Pancreas (tissue), 10 donors: ENCODE measurements around the gene CTU1. TPM values are rescaled to one million over a fixed set of nuclear protein-coding genes. Genes with fewer than 3 reads are reported as not detected.
A peak's percentile ranks its signal among the peaks of the same experiment; 100 is the strongest.

Experiments
- ATAC-seq, 4 donors: fragments of 200-7000 bp; cut with Tn5 transposase; one replicate each; pipeline versions ENCODE4 v1.8.0 to v1.9.1; 2020; ENCODE audit warnings: mild to moderate bottlenecking in 4 of 4, moderate library complexity in 4 of 4
- DNase-seq, 6 donors: peaks; one replicate each; pipeline ENCODE4 v3.0.0-alpha.2; 2020
- FAIRE-seq: peaks from 2 replicates; lab custom pipeline; 2012; peaks lifted over from hg19 to GRCh38; lab: Jason Lieb, UNC
- H3K27ac ChIP-seq, 4 donors: fragments of 200-600 bp; sonication (generic); 1 replicate in 3 of 4; 2 replicates in 1 of 4; pipeline versions ENCODE4 v1.5.0 to v1.8.0; 2020
- H3K27me3 ChIP-seq, 4 donors: fragments of 200-600 bp; one replicate each; pipeline ENCODE4 v1.8.0; 2021
- H3K36me3 ChIP-seq, 3 donors: fragments of 200-600 bp; sonication (generic) in 1 of 3; one replicate each; pipeline versions ENCODE4 v1.5.0 to v1.8.0; 2020 to 2021
- H3K4me1 ChIP-seq, 3 donors: fragments of 200-600 bp; one replicate each; pipeline ENCODE4 v1.8.0; 2021
- H3K4me3 ChIP-seq, 4 donors: fragments of 200-600 bp; sonication (generic) in 2 of 4; one replicate each; pipeline versions ENCODE4 v1.5.0 to v1.8.0; 2020 to 2021
- H3K9me3 ChIP-seq, 4 donors: fragments of 200-600 bp; one replicate each; pipeline ENCODE4 v1.8.0; 2021
- WGBS, 2 donors: extraction: QIAGEN DNeasy Blood & Tissue Kit; methylation state at CpG; one replicate each; pipeline ENCODE4 v1.1.7; 2013; 5-methylcytosine and 5-hydroxymethylcytosine counted together
- intact Hi-C, 3 donors: fragments of 100-400 bp; cut with DNase I; formaldehyde crosslinking; loops; one replicate each; pipeline versions ENCODE4 v1.11.1 to v1.14.2; 2022
- polyA plus RNA-seq, 2 donors: library from polyadenylated mRNA; stranded (reverse); fragments of 200-250 nt; gene quantifications; one replicate each; pipeline ENCODE4 v1.2.3, GENCODE V29; 2013
- total RNA-seq, 6 donors: library from RNA; stranded (reverse); fragmentation: NEBNext Ultra II Directional in 4 of 6; extraction: Animal tissue kit (Norgen Biotek cat#: 25700) in 4 of 6; gene quantifications; one replicate each; pipeline versions ENCODE4 v1.2.1 to v1.2.4, GENCODE V29; 2021 to 2023
- TF ChIP-seq, protein P1 (sequence below), 4 donors: fragments of 200-600 bp; sonication (generic) in 3 of 4; IDR thresholded peaks; one replicate each; pipeline versions ENCODE4 v1.5.0 to v1.8.0; 2021; ENCODE audit warnings: antibody characterized with exemption in 4 of 4
- donor health status: healthy with polysubstance abuse.
- donor health status: DM: no; HTN: no; CAD: no; lungs with moderate emphysema.
- donor health status: DM: no; HTN: no; CAD: no.
- donor health status: control.
- donor health status: control.
- donor health status: Bipolar disorder and iron deficiency.
- donor health status: DM: yes; HTN: yes; CAD: no.
- donor health status: DM: no; HTN: no; CAD: no.
- donor health status: DM: no; HTN: no; CAD: no.
- donor health status: DM: yes; HTN: yes; CAD: no.

The CTU1 gene
- total and polyA plus RNA-seq, 8 donors: 1.4 to 8.2 (median 3.7) TPM

DNA sequence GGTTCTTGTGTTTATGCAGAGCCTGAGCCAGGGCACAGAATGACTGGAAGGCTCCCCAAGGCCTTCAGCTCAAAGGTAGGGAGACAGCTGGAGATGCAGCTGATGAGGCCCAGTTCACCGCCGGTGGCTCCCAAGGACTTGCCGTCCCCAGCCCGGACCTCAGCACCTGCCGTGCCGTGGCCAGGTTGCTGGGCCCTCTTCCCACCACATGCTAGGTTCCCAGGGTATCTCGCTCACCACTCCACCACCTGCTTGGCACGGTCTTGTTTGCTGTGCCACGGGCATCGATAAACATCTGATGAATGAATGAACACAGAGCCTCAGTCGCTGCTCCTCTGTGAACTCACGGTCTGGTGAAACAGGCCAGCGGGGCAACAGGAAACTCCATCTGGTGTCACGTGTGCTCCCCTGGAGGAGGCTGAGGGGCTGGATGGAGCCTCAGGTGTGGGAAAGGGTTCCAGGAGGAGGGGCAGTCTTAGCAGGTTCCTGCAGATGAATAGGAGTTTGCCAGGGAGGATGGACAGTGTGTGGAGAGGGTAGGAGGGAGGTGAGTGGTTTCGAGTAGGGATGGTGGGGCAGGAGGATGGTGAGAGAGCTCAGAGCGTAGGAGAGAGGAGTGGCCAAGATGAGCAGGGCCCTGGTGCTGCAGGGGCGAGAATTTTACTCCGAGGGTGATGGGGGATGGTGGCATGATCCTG lies 21.9 kb downstream of the CTU1 start:
- WGBS, 2 donors: 40 to 51% methylated on average over 18 of the region's 18 CpGs
- peak; percentile 96 to 98 (median 97) for ATAC-seq
- H3K9me3 ChIP-seq: no peaks in the 10 kb centered on the region
- H3K36me3 ChIP-seq: no peaks in the 10 kb centered on the region
- H3K4me1 ChIP-seq: peaks cover 6 to 8% (median 7%) of the 10 kb centered on the region in 3 donors
- H3K27ac ChIP-seq: peak overlapping the region in 2 of 4 donors; percentile 33 to 50
- DNase-seq: peak; percentile 79 to 96 (median 92)
- intact Hi-C loops: no loop called here
- TF ChIP-seq, protein P1, sequence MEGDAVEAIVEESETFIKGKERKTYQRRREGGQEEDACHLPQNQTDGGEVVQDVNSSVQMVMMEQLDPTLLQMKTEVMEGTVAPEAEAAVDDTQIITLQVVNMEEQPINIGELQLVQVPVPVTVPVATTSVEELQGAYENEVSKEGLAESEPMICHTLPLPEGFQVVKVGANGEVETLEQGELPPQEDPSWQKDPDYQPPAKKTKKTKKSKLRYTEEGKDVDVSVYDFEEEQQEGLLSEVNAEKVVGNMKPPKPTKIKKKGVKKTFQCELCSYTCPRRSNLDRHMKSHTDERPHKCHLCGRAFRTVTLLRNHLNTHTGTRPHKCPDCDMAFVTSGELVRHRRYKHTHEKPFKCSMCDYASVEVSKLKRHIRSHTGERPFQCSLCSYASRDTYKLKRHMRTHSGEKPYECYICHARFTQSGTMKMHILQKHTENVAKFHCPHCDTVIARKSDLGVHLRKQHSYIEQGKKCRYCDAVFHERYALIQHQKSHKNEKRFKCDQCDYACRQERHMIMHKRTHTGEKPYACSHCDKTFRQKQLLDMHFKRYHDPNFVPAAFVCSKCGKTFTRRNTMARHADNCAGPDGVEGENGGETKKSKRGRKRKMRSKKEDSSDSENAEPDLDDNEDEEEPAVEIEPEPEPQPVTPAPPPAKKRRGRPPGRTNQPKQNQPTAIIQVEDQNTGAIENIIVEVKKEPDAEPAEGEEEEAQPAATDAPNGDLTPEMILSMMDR (IDR thresholded peaks at IDR 0.05): no peak
- no peak overlapping the region for H3K4me3 ChIP-seq
- FAIRE-seq: no peak
- no peaks in the 10 kb centered on the region for H3K27me3 ChIP-seq

DNA sequence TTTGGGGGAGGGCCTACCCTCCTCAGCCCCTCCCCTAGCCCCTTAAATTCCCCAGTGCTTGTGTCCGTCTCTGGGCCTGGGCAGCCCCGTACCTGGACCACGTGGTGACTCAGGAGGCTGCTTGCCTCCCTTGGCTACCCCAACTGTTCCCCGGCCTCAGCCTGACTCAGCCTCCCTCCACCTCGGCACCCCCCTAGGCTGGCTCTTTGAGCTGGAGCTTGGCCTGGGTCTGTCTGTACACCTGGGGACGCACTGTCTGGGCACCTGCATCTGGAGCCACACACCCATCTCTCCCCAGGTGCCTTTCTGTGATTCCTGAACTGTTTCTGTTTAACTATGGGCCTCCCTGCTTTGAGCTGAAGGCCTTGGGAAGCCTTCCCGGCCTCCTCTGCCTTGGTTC lies 23.7 kb downstream of the CTU1 start:
- TF ChIP-seq, protein P1 (IDR thresholded peaks at IDR 0.05): no peak
- Histone ChIP-seq H3K9me3 (no peaks in the 10 kb centered on the region), H3K27ac (no peak overlapping the region), H3K36me3 (no peaks in the 10 kb centered on the region), H3K27me3 (no peaks in the 10 kb centered on the region), H3K4me3 (no peak overlapping the region), H3K4me1 (peaks cover 6 to 8% (median 7%) of the 10 kb centered on the region in 3 donors)
- no peak for ATAC-seq
- FAIRE-seq: no peak
- intact Hi-C loops: no loop called here
- DNase-seq: no peak
- WGBS, 2 donors: 81 to 84% methylated on average over 7 of the region's 7 CpGs

DNA sequence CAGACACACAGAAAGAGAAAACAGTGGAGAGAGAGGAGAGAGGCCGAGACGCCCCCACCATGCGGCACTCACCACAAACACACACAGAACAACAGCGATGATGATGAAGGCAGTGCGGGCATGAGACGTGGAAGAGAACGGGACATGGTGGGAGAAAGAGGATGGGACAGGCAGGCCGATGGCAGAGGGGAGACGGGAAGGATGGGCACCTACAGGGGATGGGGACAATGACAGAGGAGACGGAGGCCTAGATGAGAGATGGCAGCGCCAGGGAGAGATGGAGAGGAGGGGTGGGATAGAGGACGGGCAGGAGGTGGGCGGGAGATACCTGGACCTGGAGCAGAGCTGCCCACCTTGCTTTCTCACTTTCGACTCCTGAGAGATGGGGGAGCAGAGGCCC lies 24.4 kb downstream of the CTU1 start:
- FAIRE-seq: no peak

GRCh38 chr19:51083181-51083580 lies 25.0 kb downstream of the CTU1 start:
- Histone ChIP-seq H3K27me3 (no peaks in the 10 kb centered on the region), H3K4me1 (peaks cover 6 to 8% (median 7%) of the 10 kb centered on the region in 3 donors), H3K36me3 (no peaks in the 10 kb centered on the region), H3K27ac (no peak overlapping the region), H3K4me3 (no peak overlapping the region), H3K9me3 (no peaks in the 10 kb centered on the region)
- WGBS, 2 donors: 64 to 65% methylated on average over 4 of the region's 4 CpGs
- FAIRE-seq: no peak
- DNase-seq: no peak
- ATAC-seq: no peak
- TF ChIP-seq, protein P1 (IDR thresholded peaks at IDR 0.05): no peak
- intact Hi-C loops: no loop called here

More for the DNA sequence above, 24.4 kb downstream of the CTU1 start:
- H3K4me1 ChIP-seq: peaks cover 6 to 8% (median 7%) of the 10 kb centered on the region in 3 donors
- TF ChIP-seq, protein P1 (IDR thresholded peaks at IDR 0.05): no peak
- no peak overlapping the region for H3K4me3 ChIP-seq
- intact Hi-C loops: no loop called here
- H3K9me3 ChIP-seq: no peaks in the 10 kb centered on the region
- no peak for ATAC-seq
- no peak for DNase-seq
- H3K27me3 ChIP-seq: no peaks in the 10 kb centered on the region
- 84% methylated on average over 13 to 14 of the region's 14 CpGs for WGBS, 2 donors
- no peaks in the 10 kb centered on the region for H3K36me3 ChIP-seq
- H3K27ac ChIP-seq: no peak overlapping the region

DNA sequence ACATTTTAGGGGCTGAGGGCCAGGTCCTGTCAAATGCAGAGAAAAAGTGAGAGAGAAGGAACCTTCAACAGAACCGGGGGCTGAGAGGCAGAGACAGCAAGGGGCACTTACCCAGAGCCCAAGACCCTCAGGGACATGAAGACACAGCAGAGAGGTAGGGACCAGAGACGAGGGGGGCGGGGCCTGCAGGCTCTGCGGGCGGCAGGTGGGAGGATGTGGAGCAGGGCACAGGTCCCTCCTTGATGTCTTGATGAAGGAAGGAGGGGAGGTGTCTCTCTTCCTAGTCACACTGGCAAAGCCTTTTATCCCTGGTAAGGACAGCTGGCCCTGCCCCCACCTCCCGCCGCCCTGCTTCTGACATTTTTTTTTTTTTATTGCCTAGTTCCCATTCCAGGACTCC lies 25.6 kb downstream of the CTU1 start, which contains the start of gene KLK14:
Gene KLK14 (minus strand): TSS at position 277 of the 400 bp plus-strand sequence. CDS start 273 bp downstream, at position 4.
- no peaks in the 10 kb centered on the region for H3K9me3 ChIP-seq
- TF ChIP-seq, protein P1 (IDR thresholded peaks at IDR 0.05): no peak
- no peak within 1 kb of the TSS for H3K27ac ChIP-seq
- H3K27me3 ChIP-seq: no peaks in the 10 kb centered on the region
- ATAC-seq: no peak
- no peak for FAIRE-seq
- 54 to 68% methylated on average over 7 of the region's 7 CpGs for WGBS, 2 donors
- H3K4me3 ChIP-seq: no peak within 1 kb of the TSS
- no peak for DNase-seq
- peaks cover 6 to 8% (median 7%) of the 10 kb centered on the region in 3 donors for H3K4me1 ChIP-seq
- H3K36me3 ChIP-seq: no peaks in the 10 kb centered on the region
- intact Hi-C loops: no loop called here
